NCI-H82 (cell line): Measurements from ENCODE around the gene HHATL.
"Not testable (repeated sequence)": the region's sequence is repeated elsewhere in the genome, so short reads cannot be mapped to it uniquely, and the experiment has no call there.

Source experiments
- DNase-seq: peaks from one replicate; lab custom pipeline; 2025; lab: John Stamatoyannopoulos, UW

Gene HHATL

DNA sequence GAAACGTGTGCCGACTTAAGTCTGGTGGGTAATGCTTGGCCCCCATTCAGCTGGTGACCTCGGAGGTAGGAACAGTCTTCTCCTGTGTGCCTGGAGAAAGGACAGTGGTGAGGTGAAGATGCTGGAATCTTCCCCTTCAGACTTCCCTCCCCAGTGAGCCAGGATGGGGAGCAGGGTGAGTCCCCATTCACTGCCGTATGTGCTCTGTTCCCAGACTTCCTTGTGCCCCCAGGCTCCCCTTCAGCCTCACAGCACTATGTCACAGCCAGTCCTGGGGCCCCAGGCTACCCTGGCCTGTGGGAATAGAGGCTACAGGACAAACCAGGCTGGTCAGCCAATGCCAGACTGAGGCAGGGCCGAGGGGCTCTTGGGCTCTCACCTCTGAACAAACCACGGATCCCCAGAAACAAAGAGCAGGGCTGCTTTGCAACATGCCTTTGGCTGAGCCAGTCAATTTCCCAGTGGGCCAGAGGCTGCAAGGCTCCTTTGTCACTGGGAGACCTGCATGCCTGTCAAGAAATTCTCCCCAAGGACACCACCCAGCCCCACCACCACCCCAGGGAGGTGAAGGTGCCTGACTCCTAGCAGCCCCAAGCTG is 31.8 kb upstream of the HHATL start:
- DNase-seq: no peak

DNA sequence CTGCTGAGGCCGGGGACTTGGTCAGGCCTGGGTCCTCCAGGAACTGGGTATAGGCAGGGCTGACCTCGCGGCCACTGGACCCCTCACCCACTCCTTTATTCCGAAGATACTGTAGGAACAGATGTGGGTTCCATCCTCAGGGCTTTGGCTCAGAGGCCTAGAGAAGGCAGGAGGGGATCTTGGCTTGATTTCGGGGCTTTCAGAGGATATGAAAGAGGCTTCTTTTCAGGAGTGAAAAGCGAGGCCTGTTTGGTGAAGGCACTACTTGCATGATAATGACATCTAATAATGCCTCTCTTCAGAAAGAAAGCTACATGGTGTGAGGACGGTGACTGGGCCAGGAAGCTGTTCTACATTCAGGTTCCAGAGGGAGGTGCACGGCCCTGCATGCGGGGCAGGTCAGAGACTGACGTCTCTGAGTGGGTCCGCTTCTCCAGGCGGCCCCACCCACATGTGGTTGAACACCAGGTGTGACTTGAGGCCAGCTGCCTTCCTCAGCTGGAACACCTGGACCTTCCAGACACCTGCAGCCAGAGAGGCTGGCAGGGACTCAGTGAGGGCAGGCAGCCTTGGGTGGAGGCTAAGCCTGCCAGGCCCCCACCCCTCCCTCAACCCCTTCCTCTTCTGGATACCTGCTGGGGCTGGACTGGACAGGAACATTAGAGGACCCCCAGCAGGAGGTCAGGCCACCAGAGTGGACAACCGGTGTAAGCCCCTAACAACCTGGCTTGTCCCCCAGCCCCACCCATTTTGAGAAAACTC is 31.1 kb upstream of the HHATL start:
- DNase-seq: no peak

DNA sequence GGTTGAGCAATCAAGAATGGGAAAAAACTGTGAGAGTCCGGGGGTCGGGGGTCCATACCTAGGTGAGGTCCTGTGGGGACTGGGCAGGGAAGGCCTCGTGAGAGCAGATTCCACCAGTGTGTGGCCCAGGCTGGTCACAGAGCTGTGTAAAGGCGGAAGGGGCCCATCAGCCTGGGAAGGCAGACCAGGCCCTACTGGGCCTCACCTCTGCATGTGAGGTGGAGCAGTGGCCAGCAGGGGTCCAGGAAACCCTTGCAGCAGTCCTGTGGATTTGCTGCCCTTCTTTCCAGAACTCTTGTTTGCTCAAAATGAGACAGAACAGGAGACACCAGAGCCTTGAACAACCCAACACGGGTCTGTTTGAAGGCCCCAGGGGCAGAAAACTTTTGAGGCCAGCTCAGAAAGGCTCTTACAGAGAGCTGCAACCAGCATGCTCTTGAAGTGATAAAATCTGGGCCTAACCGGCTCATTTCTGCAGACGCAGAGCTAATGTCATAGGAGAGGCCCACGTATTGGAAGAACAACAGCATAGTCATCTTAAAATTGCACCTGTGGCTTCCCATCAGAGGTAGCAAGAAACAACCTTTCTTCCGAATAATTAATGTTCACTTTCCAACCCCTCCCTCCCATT is 30.3 kb upstream of the HHATL start:
- DNase-seq: no peak

- DNase-seq: no peak
Measured at GRCh38 chr3:42732196-42732828, 29.7 kb upstream of the HHATL start.

DNA sequence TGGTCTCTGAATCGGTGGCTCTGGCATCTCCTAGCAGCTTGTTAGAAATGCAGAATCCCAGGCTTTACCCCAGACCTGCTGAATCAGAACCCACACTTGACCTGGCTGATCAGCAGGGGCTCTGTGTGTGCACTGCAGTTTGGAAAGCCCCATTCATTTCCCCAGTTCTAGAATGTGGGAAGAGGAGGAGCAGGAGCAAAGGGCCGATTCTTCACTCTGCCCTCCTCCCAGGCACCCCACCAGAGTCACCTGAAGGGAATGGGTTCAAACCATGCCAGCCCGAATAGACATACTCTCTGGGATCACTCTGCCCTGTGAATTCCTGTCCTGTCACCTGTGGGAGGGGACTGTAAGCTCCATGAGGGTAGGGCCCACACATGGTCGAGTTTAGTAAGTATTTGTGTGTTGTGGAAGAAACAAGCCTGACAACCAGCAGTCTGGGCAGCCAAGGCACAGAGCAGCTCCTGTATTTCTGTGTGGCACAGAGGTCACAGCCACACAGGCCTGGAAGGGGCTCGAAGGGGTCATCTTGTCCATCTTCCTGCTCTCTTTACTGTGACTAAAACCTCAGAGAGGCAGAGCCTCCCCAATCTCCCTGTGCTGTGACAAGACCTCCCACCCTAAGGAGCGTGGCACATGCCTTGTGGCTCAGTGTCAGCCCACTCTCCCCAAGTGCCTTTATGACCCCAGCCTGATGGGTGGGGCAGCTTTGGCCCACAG is 29.0 kb upstream of the HHATL start:
- no peak for DNase-seq

DNA sequence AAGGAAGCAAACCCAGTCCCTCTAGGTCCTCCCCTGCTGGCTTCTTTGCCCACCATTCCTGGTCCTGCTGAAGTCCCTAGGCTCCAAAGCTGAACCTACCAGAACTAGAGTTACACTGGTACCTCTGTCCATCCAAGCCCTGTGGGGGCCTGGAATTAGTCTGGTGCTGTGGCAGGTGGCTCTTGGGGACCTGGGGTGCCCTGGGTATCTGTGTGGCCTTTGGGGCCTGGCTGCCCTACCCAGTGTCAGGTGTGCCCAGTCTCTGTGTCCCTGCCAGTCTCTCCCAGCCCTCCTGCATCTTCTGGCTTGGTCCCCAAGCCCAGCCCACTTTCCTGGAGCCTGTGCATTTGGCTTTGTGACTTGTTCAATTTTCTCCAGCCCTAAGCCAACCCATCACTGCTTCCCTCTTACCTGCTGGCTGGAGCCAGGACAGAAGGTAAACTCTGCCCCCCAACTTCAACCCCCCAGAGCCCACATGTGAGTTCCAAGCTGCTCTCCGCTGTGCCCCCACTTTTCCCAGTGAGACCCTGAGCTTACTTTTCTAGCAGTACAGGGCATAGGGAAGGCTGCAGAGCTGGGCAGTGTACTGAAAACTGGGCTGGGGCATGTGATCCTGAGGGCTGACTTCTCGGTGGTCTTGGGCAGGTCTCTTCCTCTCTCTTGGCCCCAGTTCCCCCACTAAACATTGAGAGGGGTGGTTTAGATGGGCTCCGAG is 28.3 kb upstream of the HHATL start:
- no peak for DNase-seq

DNA sequence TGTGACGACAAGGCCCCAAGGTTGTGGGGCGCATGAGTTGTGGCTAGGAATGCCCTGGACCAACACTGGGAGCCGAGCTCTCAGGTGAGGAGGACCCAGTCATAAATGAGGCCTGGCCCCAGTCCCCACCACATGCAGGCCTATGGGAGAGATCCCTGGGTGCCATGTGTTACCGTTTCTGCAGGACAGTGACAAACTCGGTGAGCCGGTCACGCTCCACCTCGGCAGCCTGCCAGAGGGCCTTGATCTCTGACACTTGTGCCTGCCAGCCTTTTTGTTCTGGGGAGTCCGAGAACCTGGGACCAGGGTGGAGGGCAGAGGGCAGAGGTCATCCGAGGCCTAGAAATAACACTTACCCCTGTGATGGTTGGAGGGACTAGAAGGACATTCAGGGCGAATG is 27.7 kb upstream of the HHATL start:
- DNase-seq: no peak

DNA sequence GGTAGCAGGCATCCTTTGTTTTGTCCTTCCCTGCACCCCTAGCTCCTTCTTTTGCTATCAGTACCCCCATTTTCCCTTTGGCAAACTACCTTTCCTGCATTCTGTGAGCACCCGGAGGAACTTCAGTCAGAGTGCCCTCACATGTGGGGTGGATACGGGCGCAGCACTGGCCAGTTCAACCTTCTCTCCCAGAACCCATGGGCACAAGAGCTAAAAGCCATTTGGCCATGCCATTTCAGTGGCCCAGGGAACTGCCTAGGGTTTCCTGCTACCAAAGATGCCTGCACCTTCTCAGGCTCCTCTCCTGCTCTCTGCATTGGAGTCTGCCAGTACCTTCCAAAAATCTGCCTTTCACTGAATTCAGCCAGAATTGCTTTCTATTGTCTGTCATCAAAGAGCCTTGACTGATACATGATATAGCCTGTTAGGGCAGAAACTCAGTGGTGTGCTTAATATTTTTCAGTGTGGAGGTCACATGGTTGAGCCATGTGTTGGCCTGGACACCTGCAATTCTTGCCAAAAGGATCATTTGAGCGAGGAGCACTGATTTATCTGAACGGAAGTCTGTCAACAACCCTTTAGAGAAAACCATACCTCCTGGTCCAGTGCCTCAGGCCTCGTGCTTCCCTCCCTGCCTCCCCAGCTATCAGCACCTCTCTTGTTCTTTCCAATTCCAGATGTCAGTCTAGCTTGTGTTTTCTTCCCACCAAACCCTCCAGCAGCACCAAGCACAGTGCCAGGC is 27.0 kb upstream of the HHATL start:
- DNase-seq: no peak

- no peak for DNase-seq
Measured at GRCh38 chr3:42728668-42729364, 26.2 kb upstream of the HHATL start.

GRCh38 chr3:42728056-42728455 is 25.5 kb upstream of the HHATL start:
- peak; percentile 56 for DNase-seq

- DNase-seq: no peak
Measured at GRCh38 chr3:42725454-42725853, 22.9 kb upstream of the HHATL start.

DNA sequence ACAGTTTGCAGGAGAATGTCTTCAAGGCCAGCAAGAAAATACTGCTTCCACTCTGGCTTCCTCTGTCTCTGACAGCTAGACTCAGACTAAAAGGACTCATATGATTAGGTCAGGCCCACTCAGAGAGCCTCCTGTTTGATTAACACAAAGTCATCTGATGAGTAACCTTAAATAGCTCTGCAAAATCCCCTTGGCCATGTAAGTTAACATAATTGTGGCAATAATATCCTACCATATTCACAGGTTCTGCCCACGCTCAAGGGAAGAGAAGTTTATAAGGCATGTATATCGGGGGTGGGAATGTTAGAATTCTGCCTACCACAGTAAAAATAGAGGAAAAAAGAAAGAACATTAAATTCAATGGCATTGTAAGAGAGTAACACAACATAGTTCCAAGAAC is 20.6 kb upstream of the HHATL start:
- no peak for DNase-seq

GRCh38 chr3:42722442-42722841 is 19.8 kb upstream of the HHATL start:
- DNase-seq: not testable (repeated sequence)

DNA sequence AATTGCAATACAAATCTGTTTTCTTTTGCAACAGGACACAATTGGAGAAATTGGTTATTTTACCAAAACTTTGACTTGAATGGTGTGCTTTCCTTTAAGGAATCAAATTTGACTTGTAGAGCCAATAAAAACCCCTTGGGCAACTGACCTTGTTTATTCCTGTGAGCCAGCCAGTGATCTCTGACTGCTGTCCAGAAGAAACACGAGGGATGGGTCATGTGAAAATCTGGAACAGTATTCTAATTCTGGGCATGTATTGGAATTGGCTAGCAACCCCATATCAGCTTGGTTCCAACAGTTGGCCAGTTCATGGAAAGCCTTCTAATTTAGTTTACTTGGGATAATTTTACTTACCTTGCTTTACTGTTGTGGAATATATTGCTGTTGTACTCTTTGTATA is 19.1 kb upstream of the HHATL start:
- no peak for DNase-seq

DNA sequence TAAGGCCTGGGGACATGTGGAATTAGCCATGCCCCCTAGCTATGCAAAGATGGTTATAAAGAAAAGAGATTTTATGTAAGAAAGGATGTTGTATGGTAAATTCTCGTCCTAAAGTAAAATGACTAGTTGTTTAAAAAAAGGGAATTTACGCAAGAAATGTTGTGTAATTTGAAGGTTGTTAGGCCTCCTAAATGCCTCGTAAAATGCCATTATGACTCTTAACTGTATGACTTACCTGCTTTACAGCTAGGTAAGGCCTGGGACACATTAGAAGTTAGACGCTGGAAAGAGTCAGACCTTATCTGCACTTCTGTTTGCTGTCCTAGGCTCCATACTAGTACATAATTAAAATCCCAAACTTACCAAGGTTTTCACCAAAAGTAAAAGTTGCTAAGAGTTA is 17.5 kb upstream of the HHATL start:
- no peak for DNase-seq

DNA sequence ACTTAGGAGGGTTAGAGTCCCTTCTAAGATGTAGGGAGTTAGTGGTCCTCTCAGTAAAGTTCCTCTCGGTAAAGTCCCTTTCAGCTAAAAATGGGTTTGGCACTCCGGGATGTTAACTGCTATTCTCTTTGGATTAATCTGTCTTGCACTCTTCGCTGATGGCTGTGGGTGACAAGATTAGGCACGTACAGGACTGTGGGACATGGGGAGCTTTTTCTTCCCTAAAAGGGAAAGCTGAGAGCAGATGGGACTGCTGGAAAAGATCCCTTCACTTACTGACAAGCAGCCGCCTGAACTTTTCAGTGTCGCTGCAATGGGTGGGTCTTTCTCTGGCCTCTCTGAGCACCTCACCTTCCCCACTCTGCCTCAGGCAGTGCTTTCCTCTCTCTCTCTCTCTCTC is 16.4 kb upstream of the HHATL start:
- DNase-seq: peak; percentile 36

- DNase-seq: no peak
Measured at GRCh38 chr3:42718338-42718737, 15.7 kb upstream of the HHATL start.

DNA sequence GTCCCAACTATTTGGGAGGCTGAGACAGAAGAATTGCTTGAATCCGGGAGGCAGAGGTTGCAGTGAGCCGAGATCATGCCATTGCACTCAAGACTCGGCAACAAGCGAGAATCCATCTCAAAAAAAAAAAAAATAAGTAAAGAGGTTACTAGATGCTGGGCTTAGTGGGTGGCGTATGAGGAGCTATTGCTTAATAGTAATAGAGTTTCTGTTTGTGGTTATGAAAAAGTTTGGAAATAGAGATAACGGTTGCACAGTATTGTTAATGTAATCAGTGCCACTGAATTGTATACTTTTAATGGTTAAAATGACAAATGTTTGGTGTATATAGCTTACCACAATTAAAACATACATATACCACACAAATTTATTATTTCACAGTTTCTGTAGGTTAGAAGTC is 14.7 kb upstream of the HHATL start:
- no peak for DNase-seq

DNA sequence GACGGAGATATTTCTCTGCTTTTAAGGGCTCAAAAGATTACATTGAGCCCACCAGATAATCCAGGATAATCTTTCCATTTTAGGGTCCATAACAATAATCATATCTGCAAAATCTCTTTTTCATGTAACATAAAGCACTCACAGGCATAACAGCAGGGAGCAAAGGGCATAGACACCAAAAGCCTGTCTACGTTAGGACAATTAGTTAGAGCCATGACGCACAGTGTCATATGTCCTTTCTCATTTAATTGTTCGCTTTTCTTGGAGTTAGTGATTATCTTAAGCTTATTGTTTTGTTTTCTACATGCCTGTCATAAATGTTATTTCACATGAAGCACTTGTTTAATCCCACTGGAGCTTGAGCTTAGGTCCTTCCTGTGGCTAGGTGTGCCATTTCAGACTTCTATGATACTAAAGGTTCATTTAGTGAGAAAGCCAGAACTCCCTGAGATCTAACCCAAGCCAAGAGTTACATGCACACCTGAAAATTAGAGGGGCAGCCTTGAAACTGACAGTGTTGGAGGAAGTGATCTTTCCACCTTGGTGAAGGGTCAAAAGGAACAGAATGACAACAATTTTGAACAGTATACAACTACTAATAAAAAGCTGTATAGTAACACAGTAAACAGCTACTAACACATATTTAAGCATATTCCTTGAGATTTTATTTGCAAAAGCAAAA is 11.7 kb upstream of the HHATL start:
- peak; percentile 43 for DNase-seq

GRCh38 chr3:42713747-42714146 is 11.1 kb upstream of the HHATL start:
- no peak for DNase-seq
